NCI-H1436 treated with DMSO at 0.1 percent for 48 hours (cell line): ENCODE results near the gene ADAT1.
"Not testable (repeated sequence)": the region's sequence is repeated elsewhere in the genome, so short reads cannot be mapped to it uniquely, and the experiment has no call there.

Source experiments
- DNase-seq: peaks from one replicate; lab custom pipeline; 2025; lab: John Stamatoyannopoulos, UW

Gene ADAT1

DNA sequence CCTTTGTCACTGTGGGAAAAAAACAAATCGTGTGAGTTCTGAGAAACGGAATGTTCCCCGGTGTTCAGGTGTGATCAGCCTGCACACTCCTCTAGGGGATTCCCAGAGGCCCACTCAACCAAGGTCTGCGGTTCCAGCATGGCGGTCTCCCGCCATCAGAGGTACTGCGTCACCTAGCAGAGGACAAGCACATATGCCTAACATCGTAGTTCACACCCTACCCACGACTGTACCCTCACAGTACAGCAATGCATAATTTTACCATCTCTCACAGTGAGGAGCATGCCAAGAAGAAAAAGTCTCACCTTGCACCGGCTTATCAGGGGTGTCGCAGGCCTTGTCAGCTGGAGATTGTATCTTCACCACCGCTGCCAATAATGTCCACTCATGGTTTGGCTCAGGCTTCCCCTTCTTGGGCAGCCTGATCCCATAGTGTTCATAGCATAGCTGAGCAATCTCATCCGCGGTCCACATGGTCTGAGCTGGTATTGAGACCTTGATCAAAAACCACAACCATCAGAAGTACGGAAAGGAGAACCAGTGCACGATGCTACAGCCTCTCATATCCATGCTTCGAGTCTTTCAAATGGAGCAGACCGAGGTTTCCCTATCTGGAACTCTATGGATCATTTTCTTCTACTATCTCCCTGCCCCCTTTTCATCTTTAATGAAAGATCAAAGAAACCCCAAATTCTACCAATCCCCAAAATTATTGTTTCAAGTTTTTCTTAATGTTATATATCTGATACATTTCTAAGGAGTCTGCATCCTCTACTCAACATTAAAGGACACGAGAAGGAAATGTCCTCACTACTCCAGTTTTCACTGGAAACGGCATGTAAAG lies 2.5 kb downstream of the ADAT1 start:
- no peak for DNase-seq

- DNase-seq: no peak
Measured at GRCh38 chr16:75618780-75619179, 4.3 kb downstream of the ADAT1 start.

- DNase-seq: no peak
Measured at GRCh38 chr16:75617121-75617520, 6.0 kb downstream of the ADAT1 start.

GRCh38 chr16:75616521-75617010 lies 6.5 kb downstream of the ADAT1 start:
- no peak for DNase-seq

GRCh38 chr16:75615619-75616018 lies 7.5 kb downstream of the ADAT1 start:
- DNase-seq: no peak

DNA sequence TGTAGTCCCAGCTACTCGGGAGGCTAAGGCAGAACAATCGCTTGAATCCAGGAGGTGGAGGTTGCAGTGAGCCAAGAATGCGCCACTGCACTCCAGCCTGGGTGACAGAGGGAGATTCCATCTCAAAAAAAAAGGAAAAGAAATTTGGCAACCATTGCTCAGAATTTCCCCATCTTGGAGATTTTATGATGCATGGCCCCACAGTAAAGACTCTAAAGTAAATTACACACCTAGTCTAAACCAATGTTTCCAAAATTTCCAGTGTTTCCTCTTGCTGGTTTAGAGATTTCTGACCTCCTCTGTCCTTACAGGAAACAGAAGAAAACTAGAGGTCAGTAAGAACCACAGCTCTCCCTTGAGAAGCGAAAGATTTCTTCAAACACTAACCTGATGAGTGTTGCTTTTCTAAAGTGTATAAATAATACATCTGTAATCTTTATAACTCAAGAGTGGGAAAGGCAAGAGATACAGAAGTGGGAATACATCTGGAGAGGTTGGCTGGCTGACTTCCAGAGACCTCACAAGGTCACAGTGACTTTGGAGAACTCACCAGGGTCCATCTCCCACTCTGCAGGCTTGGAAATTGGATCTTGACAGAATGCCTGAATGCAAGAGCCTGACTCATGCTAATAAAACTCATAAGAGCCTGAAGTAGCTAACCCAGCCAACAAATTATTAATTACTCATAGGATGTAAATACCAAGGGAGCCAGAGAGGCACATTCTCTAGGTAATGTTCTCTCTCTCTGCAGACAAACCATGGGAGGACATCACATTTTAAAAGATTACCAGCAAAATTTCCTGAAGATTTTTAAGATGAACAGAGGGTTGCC lies 8.8 kb downstream of the ADAT1 start:
- DNase-seq: no peak

DNA sequence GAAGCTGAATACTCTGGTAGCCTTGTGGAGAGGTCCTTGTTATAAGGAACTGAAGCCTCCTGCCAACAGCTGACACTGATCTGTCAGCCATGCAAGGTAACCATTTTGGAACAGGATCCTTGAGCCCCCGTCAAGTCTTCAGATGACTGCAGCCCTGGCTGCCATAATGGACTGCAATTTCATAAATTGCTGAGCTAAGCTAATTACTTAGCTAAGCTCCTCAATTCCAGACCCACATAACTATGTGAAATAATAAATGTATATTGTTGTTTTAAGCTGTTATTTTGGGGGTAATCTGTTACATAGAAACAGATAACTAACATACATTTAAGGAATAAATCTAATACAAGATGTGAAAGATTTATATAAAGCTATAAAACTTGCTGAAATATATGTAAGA lies 16.6 kb downstream of the ADAT1 start:
- DNase-seq: no peak

GRCh38 chr16:75603241-75603640 lies 19.8 kb downstream of the ADAT1 start:
- no peak for DNase-seq

- DNase-seq: no peak
Measured at GRCh38 chr16:75599452-75600277, 23.4 kb downstream of the ADAT1 start.

GRCh38 chr16:75593825-75594820 lies 29.0 kb downstream of the ADAT1 start:
- DNase-seq: peak; percentile 66

DNA sequence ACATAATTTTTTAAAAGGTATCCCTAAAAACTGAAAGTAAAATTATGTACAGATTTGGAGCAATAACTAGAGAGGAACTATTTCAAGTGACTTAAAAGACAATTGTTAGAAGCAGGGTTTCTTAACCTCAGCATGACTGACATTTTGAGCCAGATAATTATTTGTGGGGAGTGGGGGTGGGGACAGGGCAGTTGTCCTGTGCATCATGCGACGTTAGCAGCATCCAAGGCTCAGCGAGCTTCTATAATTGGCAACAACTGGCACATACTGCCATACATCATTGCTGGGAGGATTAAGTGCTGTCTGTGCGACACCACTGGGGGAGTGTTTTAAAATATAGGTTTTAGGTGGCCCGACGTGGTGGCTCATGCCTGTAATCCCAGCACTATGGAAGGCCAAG lies 29.8 kb downstream of the ADAT1 start:
- DNase-seq: no peak

GRCh38 chr16:75591927-75592326 lies 31.2 kb downstream of the ADAT1 start:
- DNase-seq: not testable (repeated sequence)

DNA sequence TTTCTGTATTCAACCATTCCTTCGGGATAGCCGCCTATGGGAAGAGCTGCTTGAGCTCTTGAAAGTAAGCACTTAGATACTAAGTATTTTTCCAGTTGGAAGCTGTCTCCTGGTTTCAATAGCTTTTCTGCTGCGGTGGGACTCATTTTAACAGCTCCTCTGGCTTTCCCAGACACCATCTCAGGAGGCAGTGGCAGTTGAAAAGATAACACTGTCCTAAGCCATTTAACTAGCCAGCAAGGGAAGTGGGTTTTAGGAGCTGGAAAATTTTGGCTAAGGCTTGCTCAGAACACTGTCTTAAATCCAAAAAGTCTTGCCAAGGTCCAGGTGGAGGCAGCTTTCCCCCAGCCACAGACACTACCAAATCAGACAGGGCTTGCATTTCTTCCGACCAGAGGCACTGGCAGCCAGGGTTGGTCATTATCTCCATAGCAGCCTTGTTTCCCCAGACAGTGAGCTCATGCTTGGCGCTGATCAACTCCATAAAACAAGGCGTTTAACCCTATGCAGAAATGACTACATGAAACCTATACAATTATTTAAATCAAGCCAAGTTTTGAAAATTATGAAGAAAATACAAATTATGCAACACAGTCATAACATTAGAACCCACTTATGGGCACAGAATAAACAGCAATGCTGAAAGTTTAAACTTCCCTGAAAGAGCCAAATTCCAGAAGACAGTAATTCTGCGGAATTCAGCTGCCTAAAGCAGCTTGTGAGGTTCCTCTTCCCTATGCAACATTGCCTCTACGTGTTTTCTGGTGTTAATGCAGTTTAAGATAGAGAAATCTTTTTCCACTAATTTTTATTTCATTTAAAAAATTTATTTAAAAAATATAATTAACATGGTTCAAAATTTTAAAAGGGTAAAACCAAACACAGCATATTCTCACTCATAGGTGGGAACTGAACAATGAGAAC lies 31.9 kb downstream of the ADAT1 start:
- DNase-seq: no peak

DNA sequence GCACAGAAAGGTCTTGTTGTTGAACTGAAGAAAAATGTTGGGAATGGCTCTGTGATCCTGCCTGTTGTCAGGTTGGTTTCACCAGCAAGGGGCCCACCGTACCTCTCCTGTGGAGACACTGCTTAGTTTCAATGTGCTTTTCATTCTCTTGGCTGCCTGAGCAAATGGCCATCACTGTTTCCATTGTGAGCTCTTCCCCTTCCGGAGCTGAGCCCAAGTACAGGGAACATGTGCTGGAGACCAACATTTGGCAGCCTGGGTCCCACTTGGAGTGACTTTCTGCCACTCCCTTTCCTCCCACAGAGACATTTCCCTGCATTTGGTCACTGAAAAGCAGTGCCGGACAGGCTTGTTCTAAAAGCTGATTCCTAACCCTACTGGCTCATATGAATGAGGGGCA lies 33.8 kb downstream of the ADAT1 start:
- no peak for DNase-seq

DNA sequence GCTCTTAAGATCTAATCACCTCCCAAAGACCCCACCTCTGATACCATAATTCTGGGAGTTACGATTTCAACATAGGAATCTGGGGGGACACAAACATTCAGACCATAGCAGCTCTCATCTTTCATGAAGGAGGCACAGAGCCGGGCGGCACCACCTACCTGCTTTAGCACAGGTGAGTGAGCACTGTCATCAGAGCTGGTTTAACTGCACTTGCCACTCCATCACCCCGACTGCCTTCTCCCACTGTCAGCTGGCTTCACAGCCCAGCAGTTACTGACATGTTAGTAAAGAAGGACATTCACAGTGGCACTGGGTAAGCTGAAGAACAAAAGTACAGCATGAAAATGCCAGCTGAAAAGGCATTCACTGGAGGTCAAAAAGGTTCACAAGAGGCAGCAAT lies 34.4 kb downstream of the ADAT1 start:
- no peak for DNase-seq

GRCh38 chr16:75584108-75584507 lies 39.0 kb downstream of the ADAT1 start:
- DNase-seq: no peak

DNA sequence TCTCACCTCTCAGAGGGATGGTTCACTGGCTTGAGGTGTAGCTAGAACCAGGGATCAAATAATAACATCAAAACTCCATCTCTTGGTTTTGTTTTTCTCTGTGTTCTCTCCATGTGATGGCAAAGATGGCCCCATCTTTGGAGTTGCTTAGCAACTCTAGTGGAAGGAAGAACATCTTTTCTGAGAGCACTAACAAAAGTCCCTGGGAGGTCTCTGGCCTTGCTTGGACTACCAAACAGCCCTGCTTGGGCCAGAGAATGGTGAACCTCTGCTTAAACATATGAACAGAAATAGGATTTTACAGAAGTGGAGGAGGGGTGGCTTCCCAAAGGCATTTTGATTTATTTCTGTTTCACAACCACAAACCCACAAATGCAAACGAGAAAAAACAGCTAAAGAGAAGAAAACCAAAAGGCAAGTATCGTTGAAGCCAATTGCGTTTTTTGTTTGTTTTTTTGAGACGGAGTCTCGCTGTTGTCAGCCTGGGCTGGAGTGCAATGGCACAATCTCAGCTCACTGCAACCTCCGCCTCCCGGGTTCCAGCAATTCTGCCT lies 43.7 kb downstream of the ADAT1 start:
- DNase-seq: no peak

GRCh38 chr16:75578725-75579124 lies 44.4 kb downstream of the ADAT1 start:
- no peak for DNase-seq

DNA sequence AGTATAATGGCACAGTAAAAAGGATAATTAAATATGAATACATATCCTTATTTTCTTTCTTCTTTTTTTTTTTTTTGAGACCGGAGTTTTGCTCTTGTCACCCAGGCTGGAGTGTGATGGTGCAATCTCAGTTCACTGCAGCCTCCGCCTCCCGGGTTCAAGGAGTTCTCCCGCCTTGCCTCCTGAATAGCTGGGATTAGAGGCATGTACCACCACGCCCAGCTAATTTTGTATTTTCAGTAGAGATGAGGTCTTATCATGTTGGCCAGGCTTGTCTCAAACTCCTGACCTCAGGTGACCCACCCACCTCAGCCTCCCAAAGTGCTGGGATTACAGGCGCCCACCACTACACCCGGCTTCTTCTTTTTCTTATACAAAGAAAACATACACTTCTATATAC lies 44.9 kb downstream of the ADAT1 start:
- no peak for DNase-seq
